ENCODE measurements around the gene STK40.

DNA sequence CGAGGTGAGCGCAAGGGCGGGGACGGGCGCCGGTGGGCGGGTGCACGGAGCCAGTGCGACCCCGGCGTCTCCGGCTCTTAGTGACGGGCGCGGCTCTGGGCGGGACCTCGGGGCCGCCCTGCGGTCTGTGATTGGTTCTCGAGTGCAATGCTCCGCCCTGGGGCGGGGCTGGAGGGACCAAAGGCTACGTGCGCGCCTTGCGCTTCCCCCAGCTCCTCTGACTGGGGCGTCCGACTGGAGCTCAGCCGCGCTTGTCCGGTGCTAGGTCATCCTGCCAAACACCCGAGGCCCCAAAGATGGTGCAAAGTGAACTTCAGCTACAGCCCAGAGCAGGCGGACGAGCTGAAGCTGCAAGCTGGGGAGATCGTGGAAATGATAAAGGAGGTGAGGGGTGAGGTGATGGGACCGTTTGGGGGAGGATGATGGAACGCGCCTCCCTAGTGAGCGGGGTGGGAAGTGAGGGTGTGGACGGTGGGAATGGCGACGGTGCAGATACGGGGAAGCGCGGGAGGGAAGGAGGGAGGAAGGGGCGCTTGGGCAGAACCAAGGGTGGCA lies 78.7 kb downstream of the STK40 start:
- TF ChIP-seq, protein P1, sequence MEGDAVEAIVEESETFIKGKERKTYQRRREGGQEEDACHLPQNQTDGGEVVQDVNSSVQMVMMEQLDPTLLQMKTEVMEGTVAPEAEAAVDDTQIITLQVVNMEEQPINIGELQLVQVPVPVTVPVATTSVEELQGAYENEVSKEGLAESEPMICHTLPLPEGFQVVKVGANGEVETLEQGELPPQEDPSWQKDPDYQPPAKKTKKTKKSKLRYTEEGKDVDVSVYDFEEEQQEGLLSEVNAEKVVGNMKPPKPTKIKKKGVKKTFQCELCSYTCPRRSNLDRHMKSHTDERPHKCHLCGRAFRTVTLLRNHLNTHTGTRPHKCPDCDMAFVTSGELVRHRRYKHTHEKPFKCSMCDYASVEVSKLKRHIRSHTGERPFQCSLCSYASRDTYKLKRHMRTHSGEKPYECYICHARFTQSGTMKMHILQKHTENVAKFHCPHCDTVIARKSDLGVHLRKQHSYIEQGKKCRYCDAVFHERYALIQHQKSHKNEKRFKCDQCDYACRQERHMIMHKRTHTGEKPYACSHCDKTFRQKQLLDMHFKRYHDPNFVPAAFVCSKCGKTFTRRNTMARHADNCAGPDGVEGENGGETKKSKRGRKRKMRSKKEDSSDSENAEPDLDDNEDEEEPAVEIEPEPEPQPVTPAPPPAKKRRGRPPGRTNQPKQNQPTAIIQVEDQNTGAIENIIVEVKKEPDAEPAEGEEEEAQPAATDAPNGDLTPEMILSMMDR (IDR thresholded peaks at IDR 0.05 in 4 of 5, conservative IDR thresholded peaks at IDR 0.05 in 1 of 5) = no peak
- TF ChIP-seq POLR2A (IDR thresholded peaks at IDR 0.05) = peak; percentile 50 to 61
